ENCODE results near the gene UST.
"Not testable (repeated sequence)": the region's sequence is repeated elsewhere in the genome, so short reads cannot be mapped to it uniquely, and the experiment has no call there.

Gene UST

DNA sequence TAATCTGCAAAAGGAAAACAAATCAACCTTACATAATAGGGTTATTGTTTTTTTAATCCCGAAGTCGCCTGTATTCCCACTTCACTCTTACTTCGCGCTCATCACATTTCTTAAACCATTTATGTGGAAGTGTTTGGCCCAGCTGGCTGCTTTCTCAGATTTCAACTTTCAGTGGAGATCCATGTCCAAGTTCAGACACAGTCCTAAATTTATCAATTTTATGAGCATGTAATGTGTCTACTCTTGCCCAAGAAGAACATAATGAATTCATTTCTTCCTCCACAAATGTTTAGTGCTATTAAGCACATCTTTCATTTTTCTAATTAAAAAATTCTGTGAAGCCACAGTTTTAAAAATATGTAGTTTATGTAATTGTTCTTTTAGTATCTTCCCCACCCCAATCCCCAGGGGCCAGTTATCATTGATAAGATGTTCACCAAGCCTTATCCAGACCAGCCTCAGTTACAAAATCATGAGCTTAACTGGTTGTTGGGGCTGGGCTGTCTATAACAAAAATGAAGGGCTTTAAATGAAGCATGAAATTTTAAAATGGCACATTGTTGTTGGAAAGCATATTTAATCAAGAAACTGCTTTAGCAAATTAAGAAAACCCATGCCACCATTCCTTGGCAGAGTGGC, 151.7 kb downstream of the UST start:
- Histone ChIP-seq H3K36me3 (ENCODE audit: control insufficient read depth, low read depth, low read length) (no peaks in the 10 kb centered on the region), H3K4me3 (ENCODE audit: low read length) (no peak overlapping the region), H3K4me1 (ENCODE audit: control insufficient read depth, low read depth, low read length) (no peaks in the 10 kb centered on the region), H3K9ac (ENCODE audit: low read length) (no peak overlapping the region), H3K27me3 (ENCODE audit: control insufficient read depth, insufficient read depth, low read length) (no peaks in the 10 kb centered on the region), H3K9me3 (ENCODE audit: control insufficient read depth, low read depth, low read length) (no peaks in the 10 kb centered on the region), H3K27ac (ENCODE audit: low read length) (no peak overlapping the region)

GRCh38 chr6:148904896-148905870, 158.4 kb downstream of the UST start:
- Histone ChIP-seq H3K9me3 (ENCODE audit: control insufficient read depth, low read depth, low read length) (no peaks in the 10 kb centered on the region), H3K9ac (ENCODE audit: low read length) (no peak overlapping the region), H3K36me3 (ENCODE audit: control insufficient read depth, low read depth, low read length) (no peaks in the 10 kb centered on the region), H3K27me3 (ENCODE audit: control insufficient read depth, insufficient read depth, low read length) (no peaks in the 10 kb centered on the region), H3K27ac (ENCODE audit: low read length) (no peak overlapping the region), H3K4me1 (ENCODE audit: control insufficient read depth, low read depth, low read length) (no peaks in the 10 kb centered on the region), H3K4me3 (ENCODE audit: low read length) (no peak overlapping the region)

GRCh38 chr6:148905901-148906300, 159.1 kb downstream of the UST start:
- Histone ChIP-seq H3K27ac (ENCODE audit: low read length) (no peak overlapping the region), H3K9ac (ENCODE audit: low read length) (no peak overlapping the region), H3K27me3 (ENCODE audit: control insufficient read depth, insufficient read depth, low read length) (no peaks in the 10 kb centered on the region), H3K4me3 (ENCODE audit: low read length) (no peak overlapping the region), H3K4me1 (ENCODE audit: control insufficient read depth, low read depth, low read length) (no peaks in the 10 kb centered on the region), H3K9me3 (ENCODE audit: control insufficient read depth, low read depth, low read length) (no peaks in the 10 kb centered on the region), H3K36me3 (ENCODE audit: control insufficient read depth, low read depth, low read length) (no peaks in the 10 kb centered on the region)

DNA sequence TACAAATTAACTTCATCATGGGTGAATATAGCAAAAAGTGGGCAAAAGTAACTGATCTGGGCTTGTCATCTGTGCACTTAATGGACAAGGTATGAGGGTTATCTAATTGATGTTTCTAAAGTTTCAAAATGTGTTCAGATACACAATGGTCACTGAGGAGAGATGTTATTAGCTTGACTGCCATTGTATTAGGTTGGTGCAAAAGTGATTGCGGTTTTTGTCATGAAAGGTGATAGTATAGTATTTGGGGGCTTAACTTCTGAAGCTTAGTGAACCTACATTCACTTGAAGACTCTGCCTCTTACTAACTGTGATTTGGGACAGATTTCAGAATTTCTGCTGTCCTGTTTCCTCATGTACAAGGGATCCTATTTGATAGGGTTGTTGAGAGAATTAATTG, 159.6 kb downstream of the UST start:
- H3K4me1 ChIP-seq (ENCODE audit: control insufficient read depth, low read depth, low read length), result no peaks in the 10 kb centered on the region
- H3K36me3 ChIP-seq (ENCODE audit: control insufficient read depth, low read depth, low read length), result no peaks in the 10 kb centered on the region

GRCh38 chr6:148907573-148907972, 160.7 kb downstream of the UST start:
- no peak overlapping the region for H3K4me3 ChIP-seq (ENCODE audit: low read length)
- no peak overlapping the region for H3K9ac ChIP-seq (ENCODE audit: low read length)
- H3K27ac ChIP-seq (ENCODE audit: low read length), result no peak overlapping the region
- no peaks in the 10 kb centered on the region for H3K9me3 ChIP-seq (ENCODE audit: control insufficient read depth, low read depth, low read length)
- peaks cover 4% of the 10 kb centered on the region for H3K36me3 ChIP-seq (ENCODE audit: control insufficient read depth, low read depth, low read length)
- H3K4me1 ChIP-seq (ENCODE audit: control insufficient read depth, low read depth, low read length), result no peaks in the 10 kb centered on the region
- no peaks in the 10 kb centered on the region for H3K27me3 ChIP-seq (ENCODE audit: control insufficient read depth, insufficient read depth, low read length)

More for the DNA sequence above, 159.6 kb downstream of the UST start:
- Histone ChIP-seq H3K4me3 (ENCODE audit: low read length) (no peak overlapping the region), H3K27ac (ENCODE audit: low read length) (no peak overlapping the region), H3K9me3 (ENCODE audit: control insufficient read depth, low read depth, low read length) (no peaks in the 10 kb centered on the region), H3K9ac (ENCODE audit: low read length) (no peak overlapping the region), H3K27me3 (ENCODE audit: control insufficient read depth, insufficient read depth, low read length) (no peaks in the 10 kb centered on the region)

- peaks cover 14% of the 10 kb centered on the region for H3K4me1 ChIP-seq (ENCODE audit: control insufficient read depth, low read depth, low read length)
- no peak overlapping the region for H3K27ac ChIP-seq (ENCODE audit: low read length)
- no peak overlapping the region for H3K4me3 ChIP-seq (ENCODE audit: low read length)
- H3K9me3 ChIP-seq (ENCODE audit: control insufficient read depth, low read depth, low read length), result no peaks in the 10 kb centered on the region
- H3K27me3 ChIP-seq (ENCODE audit: control insufficient read depth, insufficient read depth, low read length), result no peaks in the 10 kb centered on the region
- peaks cover 4% of the 10 kb centered on the region for H3K36me3 ChIP-seq (ENCODE audit: control insufficient read depth, low read depth, low read length)
- no peak overlapping the region for H3K9ac ChIP-seq (ENCODE audit: low read length)
Observed at GRCh38 chr6:148912252-148912651, 165.4 kb downstream of the UST start.

DNA sequence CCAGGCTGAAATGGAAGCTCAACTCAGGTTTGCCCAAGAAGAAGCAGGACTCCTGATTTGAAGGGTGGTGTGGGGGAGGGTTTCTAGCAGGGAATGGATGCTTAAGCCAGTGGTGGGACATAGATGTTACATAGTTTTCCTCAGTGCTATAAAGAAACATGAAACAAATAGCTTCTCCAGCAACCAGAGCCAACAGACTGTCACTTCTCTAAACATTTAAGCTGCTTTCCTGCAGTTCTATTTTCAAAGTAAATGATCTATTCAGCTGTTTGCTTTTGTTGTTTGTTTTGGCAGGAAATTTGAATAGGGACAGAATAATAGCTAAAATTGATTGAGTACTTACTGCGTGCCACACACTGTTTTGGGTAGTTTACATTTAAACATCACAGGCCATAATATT, 169.0 kb downstream of the UST start:
- H3K27ac ChIP-seq (ENCODE audit: low read length), result no peak overlapping the region
- H3K4me1 ChIP-seq (ENCODE audit: control insufficient read depth, low read depth, low read length), result peaks cover 14% of the 10 kb centered on the region
- peaks cover 7% of the 10 kb centered on the region for H3K36me3 ChIP-seq (ENCODE audit: control insufficient read depth, low read depth, low read length)
- no peak overlapping the region for H3K4me3 ChIP-seq (ENCODE audit: low read length)
- H3K9ac ChIP-seq (ENCODE audit: low read length), result no peak overlapping the region
- no peaks in the 10 kb centered on the region for H3K9me3 ChIP-seq (ENCODE audit: control insufficient read depth, low read depth, low read length)
- no peaks in the 10 kb centered on the region for H3K27me3 ChIP-seq (ENCODE audit: control insufficient read depth, insufficient read depth, low read length)

DNA sequence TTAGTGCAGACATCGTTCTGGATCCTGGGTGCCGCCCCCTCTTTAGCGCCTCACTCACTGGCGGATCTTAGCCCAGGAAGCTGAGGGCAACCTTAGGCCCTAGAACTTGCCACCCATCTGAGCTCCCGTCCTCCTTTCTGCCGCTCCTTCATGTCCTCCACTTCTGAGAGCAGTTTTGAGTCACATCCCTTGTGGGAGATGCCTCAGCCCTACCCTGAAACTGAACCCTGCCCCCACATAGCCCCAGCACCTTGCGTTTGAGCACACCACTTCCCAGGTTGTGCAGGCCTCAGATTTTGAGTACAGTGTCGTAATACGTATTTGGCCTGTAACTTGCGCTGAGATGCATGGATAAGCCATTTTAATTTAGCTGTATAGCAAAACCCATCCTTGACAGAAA, 169.7 kb downstream of the UST start:
- not testable (repeated sequence) for H3K27me3 ChIP-seq (ENCODE audit: control insufficient read depth, insufficient read depth, low read length)

DNA sequence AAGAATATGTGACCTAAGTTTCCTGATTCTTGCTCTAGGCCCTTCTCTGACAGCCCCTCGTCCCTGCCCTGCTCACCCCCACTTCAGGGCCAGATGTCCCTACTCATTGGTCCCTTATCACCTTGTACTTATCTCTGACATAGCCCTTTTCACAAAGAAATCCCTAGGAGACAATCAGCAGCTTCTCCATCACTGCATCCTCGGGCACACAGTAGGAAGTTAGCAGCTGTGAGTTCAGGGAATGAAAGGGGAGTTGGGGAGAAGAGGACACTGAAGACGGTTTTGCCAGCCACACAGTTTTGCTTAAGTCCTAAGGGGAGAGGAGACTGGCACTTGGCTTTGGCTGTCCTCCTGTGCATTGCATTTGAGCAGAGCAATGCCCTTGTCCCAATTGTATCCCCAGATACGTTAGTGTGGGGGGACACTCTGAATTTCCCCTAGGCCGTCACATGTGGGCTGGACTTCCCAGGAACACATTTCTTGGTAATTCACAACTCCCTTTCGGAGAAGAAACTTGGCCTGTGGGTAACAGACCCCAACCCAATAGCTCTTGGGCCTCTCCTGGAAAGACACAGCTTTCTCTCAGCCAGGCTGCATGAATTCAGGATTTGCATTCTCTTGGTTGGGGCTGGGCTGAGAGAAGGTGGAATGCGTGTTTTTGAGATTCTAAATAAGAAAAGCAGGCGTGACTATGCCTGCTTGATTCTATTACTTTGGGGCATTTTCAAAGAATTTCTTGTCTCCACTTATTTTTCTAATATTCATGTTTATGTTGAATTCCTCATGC, 177.6 kb downstream of the UST start:
- no peak overlapping the region for H3K9ac ChIP-seq (ENCODE audit: low read length)
- H3K4me1 ChIP-seq (ENCODE audit: control insufficient read depth, low read depth, low read length), result peaks cover 22% of the 10 kb centered on the region
- H3K4me3 ChIP-seq (ENCODE audit: low read length), result no peak overlapping the region
- no peak overlapping the region for H3K27ac ChIP-seq (ENCODE audit: low read length)
- H3K9me3 ChIP-seq (ENCODE audit: control insufficient read depth, low read depth, low read length), result no peaks in the 10 kb centered on the region
- no peaks in the 10 kb centered on the region for H3K27me3 ChIP-seq (ENCODE audit: control insufficient read depth, insufficient read depth, low read length)
- H3K36me3 ChIP-seq (ENCODE audit: control insufficient read depth, low read depth, low read length), result no peaks in the 10 kb centered on the region

More for the DNA sequence above, 169.7 kb downstream of the UST start:
- not testable (repeated sequence) for H3K27ac ChIP-seq (ENCODE audit: low read length); H3K9me3 ChIP-seq (ENCODE audit: control insufficient read depth, low read depth, low read length); H3K36me3 ChIP-seq (ENCODE audit: control insufficient read depth, low read depth, low read length); H3K4me3 ChIP-seq (ENCODE audit: low read length); H3K9ac ChIP-seq (ENCODE audit: low read length)
- H3K4me1 ChIP-seq (ENCODE audit: control insufficient read depth, low read depth, low read length), result peaks cover 14% of the 10 kb centered on the region

- Histone ChIP-seq H3K4me3 (ENCODE audit: low read length) (no peak overlapping the region), H3K36me3 (ENCODE audit: control insufficient read depth, low read depth, low read length) (no peaks in the 10 kb centered on the region), H3K9me3 (ENCODE audit: control insufficient read depth, low read depth, low read length) (no peaks in the 10 kb centered on the region), H3K4me1 (ENCODE audit: control insufficient read depth, low read depth, low read length) (peaks cover 22% of the 10 kb centered on the region), H3K27ac (ENCODE audit: low read length) (no peak overlapping the region), H3K9ac (ENCODE audit: low read length) (no peak overlapping the region), H3K27me3 (ENCODE audit: control insufficient read depth, insufficient read depth, low read length) (no peaks in the 10 kb centered on the region)
Observed at GRCh38 chr6:148925701-148926100, 178.9 kb downstream of the UST start.

DNA sequence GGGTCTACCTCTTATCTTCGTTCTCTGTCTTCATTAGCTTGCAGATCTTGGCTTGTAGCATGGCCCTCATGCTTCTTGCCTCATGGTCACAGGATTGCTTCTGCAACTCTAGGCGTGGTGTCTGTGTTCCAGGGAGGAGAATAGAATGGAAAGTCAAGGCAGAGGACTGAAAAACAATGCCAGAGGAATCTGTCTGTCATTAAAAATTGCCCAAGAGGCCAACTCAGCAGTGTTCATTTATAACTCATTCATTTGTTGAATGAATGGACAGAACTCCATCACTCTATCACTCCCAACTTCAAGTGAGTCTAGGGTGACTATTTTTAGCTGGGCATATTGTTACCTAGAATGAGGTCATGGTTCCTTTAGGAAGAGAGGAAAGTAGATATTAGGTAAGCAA, 179.6 kb downstream of the UST start:
- no peaks in the 10 kb centered on the region for H3K9me3 ChIP-seq (ENCODE audit: control insufficient read depth, low read depth, low read length)
- H3K4me3 ChIP-seq (ENCODE audit: low read length), result no peak overlapping the region
- no peaks in the 10 kb centered on the region for H3K27me3 ChIP-seq (ENCODE audit: control insufficient read depth, insufficient read depth, low read length)
- peaks cover 22% of the 10 kb centered on the region for H3K4me1 ChIP-seq (ENCODE audit: control insufficient read depth, low read depth, low read length)
- H3K36me3 ChIP-seq (ENCODE audit: control insufficient read depth, low read depth, low read length), result no peaks in the 10 kb centered on the region
- H3K27ac ChIP-seq (ENCODE audit: low read length), result no peak overlapping the region
- H3K9ac ChIP-seq (ENCODE audit: low read length), result no peak overlapping the region

Measured in iPS-18a (cell line).